MG63 (cell line): ENCODE measurements around the gene PRKAG2. TPM values are rescaled to one million over a fixed set of nuclear protein-coding genes. Genes with fewer than 3 reads are reported as not detected.

Source experiments
- DNase-seq: peaks from one replicate; pipeline ENCODE4 v3.0.0-alpha.2; 2020
- H3K27me3 ChIP-seq: fragments of 250-450 bp; sonication (Bioruptor Pico); 2 replicates; pipeline ENCODE4 v1.5.1; 2020; ENCODE audit warnings: mild to moderate bottlenecking, moderate library complexity
- H3K36me3 ChIP-seq: fragments of 250-450 bp; sonication (Bioruptor Pico); 2 replicates; pipeline ENCODE4 v1.5.1; 2020; ENCODE audit warnings: mild to moderate bottlenecking, moderate library complexity
- H3K4me3 ChIP-seq: fragments of 250-450 bp; sonication (Bioruptor Pico); 2 replicates; pipeline ENCODE4 v1.5.1; 2020; ENCODE audit warnings: mild to moderate bottlenecking, moderate library complexity
- H3K9me3 ChIP-seq: fragments of 250-450 bp; sonication (Bioruptor Pico); 2 replicates; pipeline ENCODE4 v1.5.1; 2020; ENCODE audit warnings: mild to moderate bottlenecking, moderate library complexity
- total RNA-seq: library from RNA; depleted of rRNA; stranded (reverse); fragments of >200 nt; shearing (Covaris generic); gene quantifications from 2 replicates; pipeline ENCODE4 v1.2.3, GENCODE V29; 2014; ENCODE audit warnings: low replicate concordance

The PRKAG2 gene
- total RNA-seq, 1 experiment from 2014 or later = 15.2 TPM

DNA sequence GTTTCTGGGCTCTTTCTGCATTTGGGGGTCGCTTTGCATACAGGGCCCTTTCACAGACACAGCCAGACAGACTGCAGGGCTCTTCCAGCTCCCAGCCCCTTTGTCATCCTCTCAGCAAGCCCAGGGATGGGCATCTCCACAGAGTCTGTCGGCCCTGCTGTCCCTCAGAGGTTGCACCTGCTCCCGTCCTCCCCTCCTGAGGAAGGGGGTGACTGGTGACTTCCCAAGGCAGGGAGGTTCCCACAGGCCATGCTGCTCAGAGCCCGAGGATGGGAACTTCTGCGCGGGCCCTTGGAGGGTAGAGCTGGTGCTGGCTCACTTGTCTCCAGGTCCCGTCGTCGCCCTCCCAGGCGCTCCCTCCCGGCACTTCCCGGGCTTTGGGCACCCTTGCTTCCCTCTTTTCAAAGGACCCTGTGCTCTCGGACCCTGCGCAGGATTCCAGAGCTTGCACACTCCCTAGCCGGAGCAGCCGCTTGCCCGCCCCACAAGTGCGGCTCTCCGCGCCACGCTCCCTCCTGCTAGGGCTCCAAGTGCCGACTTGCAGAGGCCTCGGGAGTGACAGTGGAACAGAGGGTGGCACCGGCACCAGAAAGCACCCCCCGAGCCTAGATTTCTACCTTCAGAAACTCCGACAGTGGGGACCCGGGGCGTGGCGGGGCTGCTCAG, 152.5 kb downstream of the PRKAG2 start:
- Histone ChIP-seq H3K36me3 (no peaks in the 10 kb centered on the region), H3K27me3 (no peaks in the 10 kb centered on the region), H3K9me3 (no peaks in the 10 kb centered on the region), H3K4me3 (no peak overlapping the region)
- DNase-seq = no peak

DNA sequence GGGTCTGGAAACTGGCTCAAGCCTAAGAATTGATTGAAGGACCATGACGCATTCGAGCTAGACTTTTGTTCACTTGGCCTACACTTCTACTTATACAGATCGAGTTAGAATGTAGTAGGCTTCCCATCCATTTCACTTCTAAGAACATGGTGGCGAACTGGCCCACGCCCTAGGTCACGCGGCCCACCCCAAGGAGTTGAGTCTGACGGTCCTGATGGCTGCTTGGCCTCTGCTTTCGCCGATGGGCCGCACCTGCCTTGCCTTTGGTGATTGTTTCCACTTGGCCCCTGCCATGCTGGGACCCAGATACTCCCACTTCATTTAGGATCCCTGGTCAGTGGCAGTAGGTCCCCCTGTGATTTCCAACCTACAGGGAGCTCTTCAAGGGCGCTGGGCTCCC, 153.6 kb downstream of the PRKAG2 start:
- DNase-seq = no peak
- Histone ChIP-seq H3K27me3 (no peaks in the 10 kb centered on the region), H3K4me3 (no peak overlapping the region), H3K9me3 (no peaks in the 10 kb centered on the region), H3K36me3 (no peaks in the 10 kb centered on the region)

DNA sequence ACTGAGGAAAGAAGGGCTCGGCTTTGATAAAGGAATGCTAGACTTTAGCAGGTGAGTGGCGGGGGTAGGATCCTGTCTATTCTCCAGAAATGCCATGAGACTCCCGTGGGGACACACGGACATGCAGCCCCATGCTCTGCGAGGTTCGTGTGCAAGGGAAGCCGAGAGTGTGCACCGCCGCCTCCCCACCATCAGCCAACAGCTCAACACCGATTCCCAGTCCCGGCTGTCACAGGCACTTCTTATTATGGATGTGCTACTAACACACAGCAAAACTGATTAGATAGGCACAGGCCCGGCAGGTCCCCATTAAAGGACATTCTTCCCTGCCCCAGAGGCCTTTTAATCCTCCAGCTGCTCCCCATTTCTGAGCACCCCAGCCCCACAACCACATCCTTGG, 154.4 kb downstream of the PRKAG2 start:
- no peak for DNase-seq
- Histone ChIP-seq H3K9me3 (no peaks in the 10 kb centered on the region), H3K27me3 (no peaks in the 10 kb centered on the region), H3K36me3 (no peaks in the 10 kb centered on the region), H3K4me3 (no peak overlapping the region)

DNA sequence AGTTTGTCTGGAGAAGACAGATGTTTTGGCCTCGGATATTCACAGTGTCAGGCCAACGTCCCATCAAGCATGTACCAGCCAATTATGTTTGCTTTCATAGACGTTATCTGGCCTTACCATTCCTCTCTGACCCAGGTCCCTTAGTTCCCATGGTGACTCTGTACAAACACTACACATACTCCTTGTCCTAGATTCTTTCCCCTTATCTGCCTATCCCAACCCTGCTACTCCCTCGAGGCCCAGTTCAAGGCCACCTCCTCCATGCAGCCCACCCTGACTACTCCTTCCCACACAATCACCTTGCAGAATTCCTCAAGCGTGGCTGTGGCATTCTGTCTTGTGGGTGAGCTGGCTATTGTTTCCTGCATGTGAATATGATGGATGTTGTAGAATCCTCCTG, 155.2 kb downstream of the PRKAG2 start:
- no peaks in the 10 kb centered on the region for H3K36me3 ChIP-seq
- no peaks in the 10 kb centered on the region for H3K9me3 ChIP-seq
- no peaks in the 10 kb centered on the region for H3K27me3 ChIP-seq
- DNase-seq = no peak
- H3K4me3 ChIP-seq = no peak overlapping the region

DNA sequence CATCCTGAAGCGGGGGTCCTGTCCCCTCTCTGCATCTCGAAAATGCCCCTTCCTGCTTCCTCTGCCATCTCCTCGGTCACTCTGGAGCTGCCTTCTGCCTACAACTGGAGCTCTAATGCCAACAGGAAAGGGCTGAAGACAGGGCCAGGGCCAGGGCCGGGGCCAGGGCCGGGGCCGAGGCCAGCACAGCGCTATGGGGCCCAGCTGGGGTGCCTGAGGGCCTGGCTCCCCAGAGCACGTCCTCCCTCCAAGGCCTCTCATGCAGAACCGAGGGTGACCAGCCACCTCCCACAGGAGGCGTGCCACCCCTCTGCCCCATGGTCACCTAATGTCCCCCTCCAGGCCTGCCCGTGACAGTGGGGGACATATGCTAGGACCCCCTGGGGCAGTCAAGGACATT, 155.7 kb downstream of the PRKAG2 start:
- DNase-seq = no peak
- no peaks in the 10 kb centered on the region for H3K9me3 ChIP-seq

DNA sequence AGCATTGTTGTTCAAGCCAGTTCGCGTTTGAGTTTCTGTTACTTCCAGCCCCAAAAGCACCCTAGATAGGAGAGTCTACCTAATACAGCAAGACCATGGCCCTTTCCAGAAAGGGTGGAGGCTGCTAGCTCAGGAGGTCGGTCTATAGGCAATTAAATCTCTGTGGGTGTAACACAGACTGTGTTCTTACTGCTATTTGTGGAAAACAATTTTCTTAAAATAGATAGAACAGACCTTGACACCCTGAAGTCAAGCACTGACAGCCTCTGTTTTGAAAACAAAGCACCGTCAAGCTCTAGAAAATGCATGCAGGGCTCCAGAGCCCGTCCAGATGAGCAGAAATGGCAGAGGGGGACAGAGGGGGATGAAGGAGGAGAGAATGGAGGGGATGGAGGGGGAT, 156.6 kb downstream of the PRKAG2 start:
- DNase-seq = no peak

More for the DNA sequence above, 155.7 kb downstream of the PRKAG2 start:
- Histone ChIP-seq H3K36me3 (no peaks in the 10 kb centered on the region), H3K27me3 (no peaks in the 10 kb centered on the region), H3K4me3 (no peak overlapping the region)

DNA sequence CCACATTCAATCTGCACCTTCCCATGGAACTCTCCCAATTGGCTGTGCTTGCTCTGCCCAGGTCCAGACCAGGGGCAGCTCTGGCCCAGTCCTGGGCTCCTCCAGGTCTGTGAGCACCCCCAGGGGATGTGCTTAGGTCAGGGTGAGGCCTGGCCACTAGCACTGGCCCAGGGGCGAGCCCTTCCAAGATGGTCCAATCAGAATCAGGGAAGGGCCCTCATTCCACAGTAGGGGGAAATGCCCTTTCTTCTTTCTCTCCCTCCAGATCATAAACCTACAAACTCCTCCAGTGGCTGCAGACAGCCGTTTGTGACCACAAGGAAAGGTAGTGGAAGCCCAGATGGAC, 157.0 kb downstream of the PRKAG2 start:
- H3K9me3 ChIP-seq = no peaks in the 10 kb centered on the region
- H3K4me3 ChIP-seq = no peak overlapping the region
- H3K36me3 ChIP-seq = no peaks in the 10 kb centered on the region
- DNase-seq = no peak
- no peaks in the 10 kb centered on the region for H3K27me3 ChIP-seq

More for the DNA sequence above, 156.6 kb downstream of the PRKAG2 start:
- Histone ChIP-seq H3K4me3 (no peak overlapping the region), H3K27me3 (no peaks in the 10 kb centered on the region), H3K9me3 (no peaks in the 10 kb centered on the region), H3K36me3 (no peaks in the 10 kb centered on the region)

DNA sequence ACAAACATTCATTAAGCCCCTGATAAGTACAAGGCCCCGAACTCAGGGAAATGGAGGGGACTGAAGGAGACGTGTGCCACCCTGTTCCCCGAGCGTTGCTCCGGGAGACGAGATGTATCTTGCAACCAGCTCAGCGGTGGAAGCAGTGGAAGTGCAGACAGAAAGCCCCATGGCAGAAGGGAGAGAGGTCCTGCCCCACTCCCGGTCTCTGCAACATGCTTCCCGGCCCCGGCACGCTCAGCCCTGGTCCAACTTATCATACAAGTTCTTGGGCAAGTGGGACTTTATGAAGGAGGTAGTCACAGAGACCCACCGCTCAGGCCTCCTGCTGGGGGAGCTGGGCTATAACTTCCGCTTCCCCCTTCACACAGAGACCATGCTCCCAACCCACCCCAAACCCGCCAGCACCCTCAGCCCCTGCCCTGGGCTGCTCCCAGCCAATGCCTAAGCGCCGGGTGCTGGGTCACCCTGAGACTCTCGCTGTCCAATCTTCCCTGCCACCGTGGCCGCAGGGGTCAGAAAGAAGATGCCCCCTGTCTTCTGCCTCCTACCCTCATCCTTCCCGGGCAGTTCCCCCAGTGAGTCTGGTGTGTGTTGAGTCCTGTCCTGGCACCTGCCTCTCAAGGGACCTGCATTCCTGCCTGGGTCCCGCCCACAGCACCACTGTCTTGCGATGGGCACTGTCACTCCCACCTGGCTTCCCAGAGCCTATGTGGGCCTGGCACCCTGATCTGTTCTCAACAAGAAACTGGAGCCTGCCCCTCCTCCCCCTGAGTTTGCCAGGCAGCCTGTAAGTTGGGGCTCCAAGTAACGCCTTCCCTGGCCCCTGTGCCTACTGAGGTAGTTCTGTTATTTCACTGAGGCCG, 157.7 kb downstream of the PRKAG2 start:
- Histone ChIP-seq H3K9me3 (no peaks in the 10 kb centered on the region), H3K36me3 (no peaks in the 10 kb centered on the region), H3K4me3 (no peak overlapping the region), H3K27me3 (no peaks in the 10 kb centered on the region)
- no peak for DNase-seq

DNA sequence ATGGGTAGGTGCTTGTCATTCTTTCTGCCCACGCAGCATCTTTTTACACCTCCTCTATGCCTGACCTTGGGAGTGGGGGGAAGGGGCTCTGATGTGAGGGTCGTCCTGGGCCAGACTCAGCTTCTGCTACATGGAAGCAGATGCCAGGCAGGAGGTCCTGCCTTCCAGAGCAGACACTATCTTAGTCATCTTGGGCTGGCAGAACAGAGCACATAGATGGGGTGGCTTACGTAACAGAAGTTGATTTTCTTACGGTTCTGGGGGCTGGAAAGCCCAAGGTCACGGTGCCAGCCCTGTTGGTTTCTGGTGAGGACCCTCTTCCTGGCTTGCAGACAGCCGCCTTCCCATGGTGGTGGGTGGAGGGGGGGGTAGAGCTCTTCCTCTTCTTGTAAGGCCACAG, 159.0 kb downstream of the PRKAG2 start:
- Histone ChIP-seq H3K36me3 (no peaks in the 10 kb centered on the region), H3K27me3 (no peaks in the 10 kb centered on the region), H3K9me3 (no peaks in the 10 kb centered on the region), H3K4me3 (no peak overlapping the region)
- DNase-seq = no peak

DNA sequence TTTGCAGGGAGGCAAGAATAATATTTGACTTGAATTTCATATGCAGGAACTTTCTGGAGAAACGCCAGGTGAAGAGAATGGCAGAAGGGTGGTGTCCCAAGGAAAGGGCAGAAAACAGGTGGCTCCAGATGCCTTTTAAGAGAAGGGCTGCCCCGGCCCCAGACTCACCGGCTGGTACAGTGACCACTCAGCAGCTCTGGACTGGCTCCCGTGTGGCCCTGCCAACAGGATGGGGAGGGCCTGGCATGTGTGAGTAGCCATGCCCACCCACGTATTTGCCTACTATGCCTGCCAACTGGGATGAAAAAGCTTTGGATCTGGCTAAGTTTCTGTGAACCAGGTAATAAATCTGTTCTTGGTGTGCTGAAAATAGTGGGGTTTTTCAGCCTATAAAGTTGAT, 159.5 kb downstream of the PRKAG2 start:
- peak; percentile 76 for DNase-seq
- Histone ChIP-seq H3K9me3 (no peaks in the 10 kb centered on the region), H3K4me3 (no peak overlapping the region), H3K27me3 (no peaks in the 10 kb centered on the region), H3K36me3 (no peaks in the 10 kb centered on the region)

DNA sequence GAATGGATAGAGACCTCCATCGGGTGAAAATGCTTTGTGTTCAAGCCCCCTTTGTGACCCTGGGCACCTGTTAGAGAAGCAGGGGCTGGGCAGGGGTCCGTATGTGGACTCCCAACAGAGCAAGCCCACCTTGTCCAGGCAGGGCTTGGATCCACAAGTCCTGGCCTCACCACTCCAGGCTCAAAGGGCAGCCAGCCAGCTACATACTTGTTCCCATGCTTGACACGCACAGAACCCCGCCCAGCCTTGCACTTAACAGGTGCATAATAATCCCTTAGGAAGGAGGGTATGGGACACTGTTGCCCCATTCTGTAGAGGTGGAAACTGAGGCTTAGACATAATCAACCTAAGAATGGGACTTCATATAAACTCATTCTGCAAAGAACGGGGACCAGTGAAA, 160.6 kb downstream of the PRKAG2 start:
- DNase-seq = no peak
- H3K27me3 ChIP-seq = no peaks in the 10 kb centered on the region
- H3K4me3 ChIP-seq = no peak overlapping the region
- no peaks in the 10 kb centered on the region for H3K9me3 ChIP-seq
- no peaks in the 10 kb centered on the region for H3K36me3 ChIP-seq

DNA sequence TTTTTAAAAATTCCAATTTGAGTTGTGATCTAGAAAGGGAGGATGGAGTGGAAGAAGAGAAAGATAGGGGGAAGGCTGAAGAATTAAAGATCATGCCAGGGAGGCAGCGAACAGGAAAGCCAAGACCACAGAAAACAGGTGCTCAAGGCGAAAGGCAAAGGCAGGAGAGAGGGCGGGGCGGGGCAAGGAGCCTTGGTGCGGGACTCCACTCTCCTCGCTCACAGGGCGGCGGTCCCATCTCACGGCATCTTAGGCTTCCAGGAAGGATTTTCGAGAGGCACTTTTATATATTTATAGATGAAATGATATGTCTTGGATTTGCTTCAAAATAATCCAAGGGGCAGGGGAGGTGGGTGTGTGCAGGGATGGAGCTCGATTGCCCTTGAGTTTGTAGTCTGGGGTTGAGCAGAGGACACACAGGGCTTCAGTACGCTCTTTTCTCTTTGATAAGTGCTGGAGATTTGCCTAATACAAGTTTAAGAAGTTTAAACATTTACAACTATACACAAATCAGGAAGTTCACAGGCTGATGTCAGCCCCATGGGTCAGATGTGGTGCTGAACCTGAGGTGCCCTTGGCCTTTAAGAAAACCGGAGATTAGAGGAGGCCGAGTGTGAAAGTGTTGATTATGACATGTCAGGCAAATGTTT, 161.1 kb downstream of the PRKAG2 start:
- Histone ChIP-seq H3K9me3 (no peaks in the 10 kb centered on the region), H3K27me3 (no peaks in the 10 kb centered on the region), H3K4me3 (no peak overlapping the region), H3K36me3 (no peaks in the 10 kb centered on the region)
- DNase-seq = no peak

DNA sequence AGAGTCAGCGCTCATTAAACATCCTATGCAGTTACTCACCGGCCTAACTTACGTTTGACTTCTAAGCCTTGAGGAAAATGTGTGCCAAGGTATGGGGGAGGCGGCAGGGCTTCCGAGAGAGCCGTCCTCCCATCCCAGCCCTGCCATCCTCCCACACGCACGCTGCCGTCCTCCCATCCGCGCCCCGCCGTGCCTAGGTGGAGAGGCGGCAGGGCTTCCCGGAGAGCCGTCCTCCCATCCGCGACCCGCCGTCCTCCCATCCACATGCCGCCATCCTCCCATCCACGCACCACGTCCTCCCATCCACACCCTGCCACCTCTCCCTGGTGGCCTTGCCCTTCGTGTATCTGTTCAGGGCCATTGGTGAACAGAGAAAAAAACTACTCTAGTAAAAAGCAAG, 162.7 kb downstream of the PRKAG2 start:
- Histone ChIP-seq H3K27me3 (no peaks in the 10 kb centered on the region), H3K36me3 (no peaks in the 10 kb centered on the region), H3K4me3 (no peak overlapping the region), H3K9me3 (no peaks in the 10 kb centered on the region)
- no peak for DNase-seq

DNA sequence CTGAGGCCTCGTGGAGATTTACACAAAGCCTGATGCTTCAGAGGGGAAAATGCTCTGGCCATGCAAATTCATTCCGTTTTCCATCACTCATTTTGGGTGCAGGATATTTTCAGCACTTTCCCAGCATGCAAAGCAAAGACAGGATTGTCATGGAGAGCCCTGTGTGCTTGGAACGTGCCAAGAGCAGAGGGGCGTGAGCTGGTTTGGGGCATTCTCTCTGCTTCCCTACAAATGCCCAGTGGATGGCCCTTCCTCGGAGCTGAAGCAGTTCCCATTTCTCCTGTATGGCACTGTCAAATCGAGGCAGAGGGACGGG, 164.1 kb downstream of the PRKAG2 start:
- H3K36me3 ChIP-seq = no peaks in the 10 kb centered on the region
- no peak for DNase-seq
- no peaks in the 10 kb centered on the region for H3K9me3 ChIP-seq

DNA sequence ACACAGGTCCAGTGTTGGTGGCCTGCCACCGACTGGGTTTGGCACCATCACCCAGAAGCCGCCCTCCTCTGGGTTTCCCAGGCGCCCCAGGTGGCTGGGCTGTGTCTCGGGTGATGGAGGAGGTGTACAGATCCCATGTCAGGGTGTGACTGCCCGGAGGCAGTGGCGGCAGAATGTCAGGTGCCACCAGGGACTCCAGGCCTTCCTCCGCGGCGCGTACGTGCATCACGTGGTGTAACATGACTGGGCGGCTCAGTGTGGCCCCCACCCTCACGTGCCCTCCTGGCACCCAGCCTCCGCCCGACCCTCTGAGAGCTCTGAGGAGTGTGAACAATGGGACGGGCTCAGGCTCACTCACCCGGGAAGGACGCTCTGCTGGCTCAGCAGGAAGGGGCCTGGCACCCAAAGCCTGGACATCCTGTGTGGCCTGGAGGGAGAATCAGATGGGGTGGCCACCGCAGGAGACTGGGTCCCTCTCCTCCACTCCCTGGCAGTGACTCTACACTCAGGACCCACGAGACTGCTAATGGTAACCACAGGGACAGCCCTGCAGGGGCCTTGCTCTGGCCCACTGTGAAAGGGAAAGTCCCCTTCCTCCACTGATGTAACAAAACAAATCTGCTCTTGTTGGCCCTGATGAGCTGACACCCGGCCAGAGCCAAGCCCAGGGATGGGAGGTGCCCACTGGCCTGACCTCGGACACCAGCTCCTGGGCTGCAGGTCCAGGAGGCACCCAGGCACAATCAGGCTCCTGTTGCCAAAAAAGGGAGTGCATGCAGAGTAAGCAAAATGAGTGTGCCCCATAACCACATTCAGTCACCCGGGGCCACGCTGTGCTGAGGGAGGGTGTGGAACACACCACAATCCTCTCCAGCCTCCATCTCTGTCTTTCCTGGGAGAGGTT, 164.8 kb downstream of the PRKAG2 start:
- H3K36me3 ChIP-seq = no peaks in the 10 kb centered on the region
- H3K4me3 ChIP-seq = no peak overlapping the region
- no peaks in the 10 kb centered on the region for H3K27me3 ChIP-seq
- peak; percentile 14 for DNase-seq
- no peaks in the 10 kb centered on the region for H3K9me3 ChIP-seq

More for the DNA sequence above, 164.1 kb downstream of the PRKAG2 start:
- no peak overlapping the region for H3K4me3 ChIP-seq
- no peaks in the 10 kb centered on the region for H3K27me3 ChIP-seq

DNA sequence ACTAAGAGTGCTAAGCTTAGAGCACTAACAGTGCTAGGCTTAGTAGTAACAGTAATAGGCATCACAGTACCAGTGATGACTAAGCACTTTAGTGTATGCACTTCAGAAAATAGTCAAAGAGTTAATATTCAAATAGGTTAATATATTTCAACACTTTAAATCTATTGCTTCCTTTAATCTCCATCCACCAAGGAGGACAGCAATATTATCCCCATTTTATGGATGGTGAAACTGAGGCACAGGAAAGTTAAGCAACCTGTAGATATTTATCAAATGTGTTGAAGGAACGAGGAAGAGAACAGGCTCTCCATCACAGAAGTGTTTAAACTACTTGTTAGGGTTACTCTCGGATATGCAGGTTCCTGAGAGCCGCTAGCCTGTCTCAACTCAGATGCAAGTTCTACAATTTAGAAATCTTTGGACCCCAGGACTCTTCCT, 165.5 kb downstream of the PRKAG2 start:
- no peaks in the 10 kb centered on the region for H3K9me3 ChIP-seq
- DNase-seq = no peak
- no peaks in the 10 kb centered on the region for H3K36me3 ChIP-seq
- H3K4me3 ChIP-seq = no peak overlapping the region
- H3K27me3 ChIP-seq = no peaks in the 10 kb centered on the region
